Kidney epithelial cell (primary cell): ENCODE data around the gene FAM171A1. TPM values are rescaled to one million over a fixed set of nuclear protein-coding genes. Genes with fewer than 3 reads are reported as not detected.

Experiments
- DNase-seq: peaks from one replicate; pipeline ENCODE4 v3.0.0-alpha.2; 2010; ENCODE audit warnings: low read depth
- H3K27me3 ChIP-seq: 2 replicates; pipeline ENCODE4 v1.6.0; 2011; ENCODE audit warnings: low read length; ENCODE audit not compliant: control insufficient read depth, insufficient read depth
- H3K36me3 ChIP-seq: 2 replicates; pipeline ENCODE4 v1.5.1; 2011; ENCODE audit warnings: low read length; ENCODE audit not compliant: control insufficient read depth, insufficient read depth
- H3K4me3 ChIP-seq: 2 replicates; pipeline ENCODE4 v1.5.1; 2011; ENCODE audit warnings: low read depth, mild to moderate bottlenecking, control low read depth, low read length
- total RNA-seq: library from RNA; depleted of rRNA; stranded (reverse); fragments of >200 nt; gene quantifications from 2 replicates; pipeline ENCODE4 v1.2.3, GENCODE V29; 2015
- TF ChIP-seq, protein P1 (sequence below): IDR thresholded peaks from 2 replicates; pipeline ENCODE4 v1.5.1; 2011; ENCODE audit warnings: mild to moderate bottlenecking, moderate library complexity, low read length, control low read depth, inconsistent platforms; ENCODE audit not compliant: insufficient read depth, poor library complexity, severe bottlenecking

The FAM171A1 gene
- total RNA-seq, 1 donor from 2014 or later: 34.0 TPM

- TF ChIP-seq, protein P1, sequence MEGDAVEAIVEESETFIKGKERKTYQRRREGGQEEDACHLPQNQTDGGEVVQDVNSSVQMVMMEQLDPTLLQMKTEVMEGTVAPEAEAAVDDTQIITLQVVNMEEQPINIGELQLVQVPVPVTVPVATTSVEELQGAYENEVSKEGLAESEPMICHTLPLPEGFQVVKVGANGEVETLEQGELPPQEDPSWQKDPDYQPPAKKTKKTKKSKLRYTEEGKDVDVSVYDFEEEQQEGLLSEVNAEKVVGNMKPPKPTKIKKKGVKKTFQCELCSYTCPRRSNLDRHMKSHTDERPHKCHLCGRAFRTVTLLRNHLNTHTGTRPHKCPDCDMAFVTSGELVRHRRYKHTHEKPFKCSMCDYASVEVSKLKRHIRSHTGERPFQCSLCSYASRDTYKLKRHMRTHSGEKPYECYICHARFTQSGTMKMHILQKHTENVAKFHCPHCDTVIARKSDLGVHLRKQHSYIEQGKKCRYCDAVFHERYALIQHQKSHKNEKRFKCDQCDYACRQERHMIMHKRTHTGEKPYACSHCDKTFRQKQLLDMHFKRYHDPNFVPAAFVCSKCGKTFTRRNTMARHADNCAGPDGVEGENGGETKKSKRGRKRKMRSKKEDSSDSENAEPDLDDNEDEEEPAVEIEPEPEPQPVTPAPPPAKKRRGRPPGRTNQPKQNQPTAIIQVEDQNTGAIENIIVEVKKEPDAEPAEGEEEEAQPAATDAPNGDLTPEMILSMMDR: no peak
- no peak overlapping the region for H3K4me3 ChIP-seq
- no peak for DNase-seq
- H3K36me3 ChIP-seq: no peaks in the 10 kb centered on the region
- H3K27me3 ChIP-seq: no peaks in the 10 kb centered on the region
Observed at GRCh38 chr10:15351099-15351820, 19.8 kb downstream of the FAM171A1 start.

DNA sequence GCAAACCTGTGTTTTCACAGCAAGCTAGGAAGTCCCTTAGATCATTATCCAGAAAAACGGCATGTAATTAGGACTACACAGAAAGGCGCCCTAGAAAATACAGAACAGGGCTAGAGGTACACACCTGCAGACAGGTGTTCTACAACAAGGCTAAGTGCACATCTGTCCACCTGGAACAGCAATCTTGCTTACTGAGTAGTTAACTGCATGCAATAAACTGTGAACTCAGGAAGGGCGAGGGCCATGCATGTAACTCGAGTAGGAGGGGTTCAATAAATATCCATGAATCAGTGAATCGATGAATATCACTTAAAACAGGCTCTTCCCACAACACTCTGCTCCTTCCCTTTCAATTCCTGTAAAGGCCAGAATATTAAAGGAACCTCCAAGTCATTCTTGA is 22.0 kb downstream of the FAM171A1 start:
- no peak overlapping the region for H3K4me3 ChIP-seq

DNA sequence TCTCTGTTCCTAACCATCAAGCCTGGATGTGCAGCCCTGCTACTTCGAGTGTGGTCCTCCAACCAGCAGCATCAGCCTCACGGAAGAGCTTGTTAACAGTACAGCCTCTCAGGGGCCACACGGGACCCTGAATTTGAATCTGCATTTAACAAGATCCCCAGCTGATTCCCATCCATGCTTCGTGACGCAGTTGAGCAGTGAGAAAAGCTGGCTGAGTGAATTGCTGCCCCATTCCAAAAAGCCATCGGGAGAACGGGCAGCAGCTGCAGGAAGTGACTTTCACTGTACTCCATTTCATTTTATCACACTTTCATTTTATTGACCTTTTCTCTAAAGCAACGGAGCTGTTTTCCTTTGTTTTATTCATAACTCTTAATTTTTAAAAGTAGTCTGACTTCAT is 22.5 kb downstream of the FAM171A1 start:
- Histone ChIP-seq H3K36me3 (no peaks in the 10 kb centered on the region), H3K27me3 (no peaks in the 10 kb centered on the region), H3K4me3 (no peak overlapping the region)
- TF ChIP-seq, protein P1: no peak
- DNase-seq: no peak

More for the DNA sequence above, 22.0 kb downstream of the FAM171A1 start:
- Histone ChIP-seq H3K36me3 (no peaks in the 10 kb centered on the region), H3K27me3 (no peaks in the 10 kb centered on the region)
- no peak for DNase-seq
- TF ChIP-seq, protein P1: no peak

DNA sequence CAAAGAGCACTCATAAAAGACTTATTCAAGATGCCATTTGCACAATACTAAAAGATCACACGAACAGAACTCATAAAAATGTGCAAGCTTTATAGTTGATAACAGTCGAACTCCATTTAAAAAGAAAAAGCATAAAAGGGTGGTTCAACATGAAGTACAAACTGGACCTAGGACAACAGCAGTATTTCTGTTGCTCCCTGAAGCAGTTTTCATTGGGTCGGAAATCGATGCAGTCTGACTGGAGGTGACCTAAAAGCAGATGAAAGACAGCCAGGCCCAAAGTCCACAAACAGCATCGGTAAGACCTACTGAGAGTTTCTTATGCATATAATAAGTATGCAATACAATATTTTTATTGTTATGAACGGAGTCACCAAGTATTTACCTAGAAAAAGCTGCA is 23.9 kb downstream of the FAM171A1 start:
- TF ChIP-seq, protein P1: no peak
- Histone ChIP-seq H3K4me3 (no peak overlapping the region), H3K27me3 (no peaks in the 10 kb centered on the region), H3K36me3 (no peaks in the 10 kb centered on the region)
- no peak for DNase-seq

- no peaks in the 10 kb centered on the region for H3K27me3 ChIP-seq
- DNase-seq: no peak
- no peak overlapping the region for H3K4me3 ChIP-seq
- TF ChIP-seq, protein P1: no peak
- no peaks in the 10 kb centered on the region for H3K36me3 ChIP-seq
Observed at GRCh38 chr10:15346440-15347141, 24.5 kb downstream of the FAM171A1 start.
